HepG2 (cell line): ENCODE data around the gene SRCIN1. TPM values are rescaled to one million over a fixed set of nuclear protein-coding genes. Genes with fewer than 3 reads are reported as not detected.

Source experiments
- KLF11 ChIP-seq: IDR thresholded peaks from 2 replicates; pipeline ENCODE4 v1.6.1; 2016; ENCODE audit warnings: missing compliant biosample characterization
- LCORL ChIP-seq, 2 experiments: fragments of 450-650 bp in 1 of 2; sonication (generic) in 1 of 2; formaldehyde crosslinking in 1 of 2; IDR thresholded peaks; 2 replicates each; pipeline versions ENCODE4 v1.5.0 to v1.6.1; 2017 to 2020; ENCODE audit warnings: antibody characterized with exemption in 1 of 2, missing genetic modification reagents in 1 of 2
- MTA1 ChIP-seq: sonication (generic); formaldehyde crosslinking; IDR thresholded peaks from 2 replicates; pipeline ENCODE4 v1.4.0; 2020; ENCODE audit warnings: missing genetic modification reagents, mild to moderate bottlenecking, borderline replicate concordance
- REL ChIP-seq: sonication (generic); formaldehyde crosslinking; conservative IDR thresholded peaks from 2 replicates; pipeline ENCODE4 v1.8.0; 2022; ENCODE audit warnings: mild to moderate bottlenecking, missing genetic modification reagents, moderate library complexity
- SMAD3 ChIP-seq: sonication (generic); formaldehyde crosslinking; IDR thresholded peaks from 2 replicates; pipeline ENCODE4 v1.4.0; 2020; ENCODE audit warnings: missing genetic modification reagents
- TFDP2 ChIP-seq: sonication (generic); formaldehyde crosslinking; IDR thresholded peaks from 2 replicates; pipeline ENCODE4 v1.4.0; 2020; ENCODE audit warnings: missing genetic modification reagents
- U2AF1 ChIP-seq: fragments of 200-400 bp; formaldehyde crosslinking; optimal IDR thresholded peaks from 2 replicates; pipeline ENCODE3; 2017; ENCODE audit warnings: mild to moderate bottlenecking, low read depth, low read length
- ZFP37 ChIP-seq: sonication (generic); formaldehyde crosslinking; IDR thresholded peaks from 2 replicates; pipeline ENCODE4 v1.4.0; 2020; ENCODE audit warnings: missing genetic modification reagents, borderline replicate concordance
- ZNF407 ChIP-seq: sonication (generic); formaldehyde crosslinking; IDR thresholded peaks from one replicate; pipeline ENCODE4 v1.5.1; 2020; ENCODE audit warnings: mild to moderate bottlenecking, missing genetic modification reagents; ENCODE audit errors: not compliant biosample characterization
- ZNF460 ChIP-seq: sonication (generic); formaldehyde crosslinking; IDR thresholded peaks from 2 replicates; pipeline ENCODE4 v1.5.1; 2020; ENCODE audit warnings: missing genetic modification reagents, mild to moderate bottlenecking, borderline replicate concordance
- ZNF576 ChIP-seq: sonication (generic); formaldehyde crosslinking; IDR thresholded peaks from 2 replicates; pipeline ENCODE4 v1.4.0; 2020; ENCODE audit warnings: mild to moderate bottlenecking, missing genetic modification reagents
- ZNF687 ChIP-seq: sonication (generic); formaldehyde crosslinking; IDR thresholded peaks from 2 replicates; pipeline ENCODE4 v1.5.1; 2020; ENCODE audit warnings: mild to moderate bottlenecking, missing genetic modification reagents, moderate library complexity
- ZNF713 ChIP-seq: sonication (generic); formaldehyde crosslinking; IDR thresholded peaks from 2 replicates; pipeline ENCODE4 v1.4.0; 2020; ENCODE audit warnings: mild to moderate bottlenecking, missing genetic modification reagents
- polyA plus RNA-seq, 8 experiments: library from polyadenylated mRNA; depleted of rRNA in 3 of 8; stranded (reverse) in 7 of 8; unstranded in 1 of 8; fragments of >200 nt; fragmentation: Illumina TruSeq in 4 of 8; extraction: Trizol in 4 of 8; gene quantifications; 2 replicates each; pipeline versions ENCODE4 v1.2.1 to v1.2.3, GENCODE V29; 2011 to 2016; ENCODE audit warnings: low read depth in 4 of 8, missing spikeins in 1 of 8, mixed read lengths in 1 of 8; ENCODE audit not compliant: insufficient read depth in 1 of 8
- total RNA-seq, 5 experiments: library from RNA; depleted of rRNA; stranded (reverse); fragments of >200 nt; fragmentation: Illumina TruSeq; extraction: Trizol; gene quantifications; 2 replicates each; pipeline ENCODE4 v1.2.3, GENCODE V29; 2016; ENCODE audit warnings: low read depth in 1 of 5

The SRCIN1 gene
- total and polyA plus RNA-seq, 2 of the 13 experiments (the other 11 are each of a cell fraction or from before 2014, with no cell fraction given), result 1.2 to 9.6 TPM

GRCh38 chr17:38510421-38511149 is 95.2 kb downstream of the SRCIN1 start (continued):
- TF ChIP-seq ZNF407 (CRISPR knock-in tag), result no peak
- TF ChIP-seq ZNF460 (CRISPR knock-in tag), result 0 out of 2 replicates have a peak, but pooled peaks have one; percentile 10
- peak; percentile 49 for TF ChIP-seq TFDP2 (CRISPR knock-in tag)
- TF ChIP-seq KLF11 (CRISPR knock-in tag), result no peak
- TF ChIP-seq ZFP37 (CRISPR knock-in tag), result no peak
- TF ChIP-seq U2AF1, result no peak
- TF ChIP-seq MTA1 (CRISPR knock-in tag), result no peak
- TF ChIP-seq ZNF713 (CRISPR knock-in tag), result no peak
- no peak for TF ChIP-seq SMAD3 (CRISPR knock-in tag)
- no peak for TF ChIP-seq ZNF576
- peak; percentile 66 for TF ChIP-seq ZNF687 (CRISPR knock-in tag)
- TF ChIP-seq REL (CRISPR knock-in tag), result 0 out of 2 replicates have a peak, but pooled peaks have one; percentile 12
- TF ChIP-seq LCORL (IDR thresholded peaks at IDR 0.05), result no peak
- TF ChIP-seq LCORL (CRISPR knock-in tag; IDR thresholded peaks at IDR 0.05), result no peak
